ENCODE data around the gene FOSL2.

Gene FOSL2

DNA sequence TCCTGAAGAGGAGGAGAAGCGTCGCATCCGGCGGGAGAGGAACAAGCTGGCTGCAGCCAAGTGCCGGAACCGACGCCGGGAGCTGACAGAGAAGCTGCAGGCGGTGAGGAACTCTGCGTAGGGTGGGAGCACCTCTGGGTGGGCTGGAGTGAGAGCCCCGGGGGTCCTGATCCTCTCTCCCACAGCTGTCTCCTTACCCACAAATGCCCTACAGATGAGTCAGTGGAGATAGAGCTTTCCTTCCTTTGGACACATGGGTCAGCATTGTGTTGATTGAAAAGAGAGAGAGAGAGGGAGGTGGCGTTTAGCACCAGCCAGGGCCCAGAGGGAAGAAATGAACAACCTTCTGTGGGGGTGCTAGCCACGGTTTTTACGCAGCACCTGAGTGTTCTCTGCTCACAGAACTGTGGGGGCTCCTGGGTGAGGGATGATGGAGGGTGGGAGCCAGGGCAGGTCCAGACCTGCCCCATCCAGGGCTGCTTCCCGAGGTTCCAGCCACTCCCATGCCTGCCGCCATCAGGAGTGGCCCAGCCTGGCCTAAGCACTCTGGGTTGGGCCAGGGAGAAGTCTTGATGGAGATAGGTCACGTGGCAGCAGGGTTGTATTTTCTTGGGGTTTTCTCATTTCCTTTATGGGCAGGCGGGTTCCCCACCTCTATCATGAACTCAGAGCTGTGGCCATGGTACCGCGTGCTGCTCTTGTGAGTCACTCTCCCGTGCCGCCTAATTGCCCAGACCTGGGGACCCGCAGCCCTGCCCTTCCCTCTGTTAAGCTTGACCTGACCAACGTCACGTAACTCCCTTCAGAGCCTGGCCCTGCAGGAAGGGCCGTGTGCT is 16.3 kb downstream of the FOSL2 start:
- no peak for DNase-seq (ENCODE audit: low read depth)
- TF ChIP-seq, protein P1, sequence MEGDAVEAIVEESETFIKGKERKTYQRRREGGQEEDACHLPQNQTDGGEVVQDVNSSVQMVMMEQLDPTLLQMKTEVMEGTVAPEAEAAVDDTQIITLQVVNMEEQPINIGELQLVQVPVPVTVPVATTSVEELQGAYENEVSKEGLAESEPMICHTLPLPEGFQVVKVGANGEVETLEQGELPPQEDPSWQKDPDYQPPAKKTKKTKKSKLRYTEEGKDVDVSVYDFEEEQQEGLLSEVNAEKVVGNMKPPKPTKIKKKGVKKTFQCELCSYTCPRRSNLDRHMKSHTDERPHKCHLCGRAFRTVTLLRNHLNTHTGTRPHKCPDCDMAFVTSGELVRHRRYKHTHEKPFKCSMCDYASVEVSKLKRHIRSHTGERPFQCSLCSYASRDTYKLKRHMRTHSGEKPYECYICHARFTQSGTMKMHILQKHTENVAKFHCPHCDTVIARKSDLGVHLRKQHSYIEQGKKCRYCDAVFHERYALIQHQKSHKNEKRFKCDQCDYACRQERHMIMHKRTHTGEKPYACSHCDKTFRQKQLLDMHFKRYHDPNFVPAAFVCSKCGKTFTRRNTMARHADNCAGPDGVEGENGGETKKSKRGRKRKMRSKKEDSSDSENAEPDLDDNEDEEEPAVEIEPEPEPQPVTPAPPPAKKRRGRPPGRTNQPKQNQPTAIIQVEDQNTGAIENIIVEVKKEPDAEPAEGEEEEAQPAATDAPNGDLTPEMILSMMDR (IDR thresholded peaks at IDR 0.05; ENCODE audit: low read depth, low read length, missing control alignments) = no peak
- no peak overlapping the region for H3K4me3 ChIP-seq (ENCODE audit: low read depth, low read length)
- in situ Hi-C loops (cut with HindIII; ENCODE audit: low sequenced_read_pairs) = no loop called here

DNA sequence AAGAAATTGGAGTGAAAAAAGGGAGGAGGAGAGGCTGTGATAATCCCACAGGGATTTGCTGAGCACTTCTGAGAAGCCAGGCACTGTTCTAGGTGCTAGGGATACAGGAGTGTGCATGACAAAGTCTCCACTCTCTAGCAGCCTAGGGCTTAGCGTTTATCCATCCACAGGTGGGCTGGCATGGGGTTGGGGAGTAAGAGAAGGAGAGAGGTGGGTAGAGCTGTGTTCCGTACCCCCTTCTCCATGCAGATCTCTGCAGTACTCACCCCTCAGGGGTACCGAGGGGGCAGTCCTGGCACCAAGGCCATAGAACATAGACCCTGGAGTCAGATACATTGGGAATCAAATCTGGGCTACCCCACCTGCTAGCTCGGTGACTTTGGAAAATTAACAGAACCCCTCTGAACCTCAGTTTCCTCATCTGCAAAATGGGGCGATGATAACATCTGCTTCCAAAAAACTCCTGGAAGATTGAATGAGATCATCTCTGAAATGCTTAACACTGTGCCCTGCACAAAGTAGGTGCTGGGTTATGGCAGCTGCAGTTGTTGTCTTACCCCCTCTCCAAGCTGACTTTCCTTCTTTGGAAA is 18.6 kb downstream of the FOSL2 start:
- DNase-seq (ENCODE audit: low read depth) = no peak
- in situ Hi-C loops (cut with HindIII; ENCODE audit: low sequenced_read_pairs) = no loop called here
- TF ChIP-seq, protein P1 (IDR thresholded peaks at IDR 0.05; ENCODE audit: low read depth, low read length, missing control alignments) = no peak
- no peak overlapping the region for H3K4me3 ChIP-seq (ENCODE audit: low read depth, low read length)

DNA sequence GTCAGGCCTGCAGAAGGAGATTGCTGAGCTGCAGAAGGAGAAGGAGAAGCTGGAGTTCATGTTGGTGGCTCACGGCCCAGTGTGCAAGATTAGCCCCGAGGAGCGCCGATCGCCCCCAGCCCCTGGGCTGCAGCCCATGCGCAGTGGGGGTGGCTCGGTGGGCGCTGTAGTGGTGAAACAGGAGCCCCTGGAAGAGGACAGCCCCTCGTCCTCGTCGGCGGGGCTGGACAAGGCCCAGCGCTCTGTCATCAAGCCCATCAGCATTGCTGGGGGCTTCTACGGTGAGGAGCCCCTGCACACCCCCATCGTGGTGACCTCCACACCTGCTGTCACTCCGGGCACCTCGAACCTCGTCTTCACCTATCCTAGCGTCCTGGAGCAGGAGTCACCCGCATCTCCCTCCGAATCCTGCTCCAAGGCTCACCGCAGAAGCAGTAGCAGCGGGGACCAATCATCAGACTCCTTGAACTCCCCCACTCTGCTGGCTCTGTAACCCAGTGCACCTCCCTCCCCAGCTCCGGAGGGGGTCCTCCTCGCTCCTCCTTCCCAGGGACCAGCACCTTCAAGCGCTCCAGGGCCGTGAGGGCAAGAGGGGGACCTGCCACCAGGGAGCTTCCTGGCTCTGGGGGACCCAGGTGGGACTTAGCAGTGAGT is 19.4 kb downstream of the FOSL2 start:
- no peak for DNase-seq (ENCODE audit: low read depth)
- TF ChIP-seq, protein P1 (IDR thresholded peaks at IDR 0.05; ENCODE audit: low read depth, low read length, missing control alignments) = no peak
- in situ Hi-C loops (cut with HindIII; ENCODE audit: low sequenced_read_pairs) = no loop called here
- H3K4me3 ChIP-seq (ENCODE audit: low read depth, low read length) = no peak overlapping the region

DNA sequence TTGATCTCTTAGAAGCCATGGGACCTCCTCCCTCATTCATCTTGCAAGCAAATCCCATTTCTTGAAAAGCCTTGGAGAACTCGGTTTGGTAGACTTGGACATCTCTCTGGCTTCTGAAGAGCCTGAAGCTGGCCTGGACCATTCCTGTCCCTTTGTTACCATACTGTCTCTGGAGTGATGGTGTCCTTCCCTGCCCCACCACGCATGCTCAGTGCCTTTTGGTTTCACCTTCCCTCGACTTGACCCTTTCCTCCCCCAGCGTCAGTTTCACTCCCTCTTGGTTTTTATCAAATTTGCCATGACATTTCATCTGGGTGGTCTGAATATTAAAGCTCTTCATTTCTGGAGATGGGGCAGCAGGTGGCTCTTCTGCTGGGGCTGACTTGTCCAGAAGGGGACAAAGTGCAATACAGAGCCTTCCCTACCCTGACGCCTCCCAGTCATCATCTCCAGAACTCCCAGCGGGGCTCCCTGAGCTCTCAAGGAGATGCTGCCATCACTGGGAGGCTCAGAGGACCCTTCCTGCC is 20.0 kb downstream of the FOSL2 start:
- DNase-seq (ENCODE audit: low read depth) = no peak
- H3K4me3 ChIP-seq (ENCODE audit: low read depth, low read length) = no peak overlapping the region
- TF ChIP-seq, protein P1 (IDR thresholded peaks at IDR 0.05; ENCODE audit: low read depth, low read length, missing control alignments) = no peak
- in situ Hi-C loops (cut with HindIII; ENCODE audit: low sequenced_read_pairs) = no loop called here

DNA sequence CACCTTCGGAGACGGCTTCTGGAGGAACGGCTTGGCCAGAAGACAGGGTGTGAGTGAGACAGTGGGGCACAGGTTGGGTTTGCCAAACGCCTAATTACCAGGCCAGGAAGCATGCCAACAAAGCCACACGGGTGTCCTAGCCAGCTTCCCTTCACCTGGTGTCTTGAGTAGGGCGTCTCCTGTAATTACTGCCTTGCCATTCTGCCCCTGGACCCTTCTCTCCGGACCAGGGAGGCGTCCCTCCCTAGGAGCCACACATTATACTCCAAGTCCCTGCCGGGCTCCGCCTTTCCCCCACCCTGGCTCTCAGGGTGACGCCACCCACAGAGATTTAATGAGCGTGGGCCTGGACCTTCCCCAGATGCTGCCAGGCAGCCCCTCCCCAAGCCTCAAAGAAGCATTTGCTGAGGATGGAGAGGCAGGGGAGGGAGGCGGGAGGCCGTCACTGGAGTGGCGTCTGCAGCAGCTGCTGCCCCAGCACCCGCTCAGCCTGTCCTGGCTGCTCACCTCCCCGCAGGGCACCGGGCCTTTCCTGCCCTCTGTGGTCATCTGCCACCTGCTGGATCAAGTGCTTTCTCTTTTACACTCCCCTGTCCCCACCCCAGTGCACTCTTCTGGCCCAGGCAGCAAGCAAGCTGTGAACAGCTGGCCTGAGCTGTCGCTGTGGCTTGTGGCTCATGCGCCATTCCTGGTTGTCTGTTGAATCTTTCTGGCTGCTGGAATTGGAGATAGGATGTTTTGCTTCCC is 20.7 kb downstream of the FOSL2 start:
- H3K4me3 ChIP-seq (ENCODE audit: low read depth, low read length) = no peak overlapping the region
- in situ Hi-C loops (cut with HindIII; ENCODE audit: low sequenced_read_pairs) = no loop called here
- no peak for DNase-seq (ENCODE audit: low read depth)
- TF ChIP-seq, protein P1 (IDR thresholded peaks at IDR 0.05; ENCODE audit: low read depth, low read length, missing control alignments) = no peak

DNA sequence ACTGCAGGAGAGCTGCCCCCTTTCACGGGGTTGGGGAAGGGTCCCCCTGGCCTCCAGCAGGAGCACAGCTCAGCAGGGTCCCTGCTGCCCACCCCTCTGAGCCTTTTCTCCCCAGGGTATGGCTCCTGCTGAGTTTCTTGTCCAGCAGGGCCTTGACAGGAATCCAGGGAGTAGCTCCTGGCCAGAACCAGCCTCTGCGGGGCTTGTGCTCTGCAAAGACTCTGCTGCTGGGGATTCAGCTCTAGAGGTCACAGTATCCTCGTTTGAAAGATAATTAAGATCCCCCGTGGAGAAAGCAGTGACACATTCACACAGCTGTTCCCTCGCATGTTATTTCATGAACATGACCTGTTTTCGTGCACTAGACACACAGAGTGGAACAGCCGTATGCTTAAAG is 21.2 kb downstream of the FOSL2 start:
- in situ Hi-C loops (cut with HindIII; ENCODE audit: low sequenced_read_pairs) = no loop called here
- TF ChIP-seq, protein P1 (IDR thresholded peaks at IDR 0.05; ENCODE audit: low read depth, low read length, missing control alignments) = no peak
- no peak for DNase-seq (ENCODE audit: low read depth)
- H3K4me3 ChIP-seq (ENCODE audit: low read depth, low read length) = no peak overlapping the region
